Kidney (tissue), 14 donors: ENCODE data around the gene STK24. TPM values are rescaled to one million over a fixed set of nuclear protein-coding genes. Genes with fewer than 3 reads are reported as not detected.

Source experiments
- DNase-seq, 5 donors: peaks; one replicate each; pipeline ENCODE4 v3.0.0-alpha.2; 2013 to 2020
- FAIRE-seq: peaks from 2 replicates; lab custom pipeline; 2012; peaks lifted over from hg19 to GRCh38; lab: Jason Lieb, UNC
- H3K27ac ChIP-seq, 2 donors: one replicate each; pipeline ENCODE4 v1.7.0; 2013; ENCODE audit warnings: low read depth in 2 of 2, low read length in 2 of 2, inconsistent platforms in 1 of 2
- H3K27me3 ChIP-seq: one replicate; pipeline ENCODE4 v1.7.1; 2013; ENCODE audit warnings: low read length, inconsistent platforms; ENCODE audit not compliant: control insufficient read depth, insufficient read depth
- H3K36me3 ChIP-seq, 3 donors: one replicate each; pipeline versions ENCODE4 v1.7.0 to v1.7.1; 2013; ENCODE audit warnings: low read length in 3 of 3, control low read depth in 1 of 3, inconsistent platforms in 1 of 3; ENCODE audit not compliant: insufficient read depth in 3 of 3, control insufficient read depth in 2 of 3
- H3K4me1 ChIP-seq, 3 donors: one replicate each; pipeline versions ENCODE4 v1.7.0 to v1.7.1; 2013; ENCODE audit warnings: low read length in 3 of 3, inconsistent platforms in 1 of 3, low read depth in 1 of 3; ENCODE audit not compliant: control insufficient read depth in 2 of 3, insufficient read depth in 2 of 3
- H3K4me3 ChIP-seq, 3 donors: one replicate each; pipeline versions ENCODE4 v1.7.0 to v1.8.1; 2013; ENCODE audit warnings: low read length in 3 of 3, control low read depth in 1 of 3, inconsistent platforms in 1 of 3
- H3K9ac ChIP-seq, 3 donors: one replicate each; pipeline versions ENCODE4 v1.7.0 to v1.7.1; 2013; ENCODE audit warnings: low read length in 3 of 3, control low read depth in 1 of 3, inconsistent platforms in 1 of 3
- H3K9me3 ChIP-seq, 3 donors: one replicate each; pipeline versions ENCODE4 v1.7.0 to v1.7.1; 2013; ENCODE audit warnings: low read length in 3 of 3, control low read depth in 1 of 3, inconsistent platforms in 1 of 3; ENCODE audit not compliant: control insufficient read depth in 2 of 3, insufficient read depth in 1 of 3
- intact Hi-C: fragments of 100-400 bp; cut with DNase I; formaldehyde crosslinking; loops from one replicate; pipeline ENCODE4 v1.11.1; 2022
- polyA plus RNA-seq: library from polyadenylated mRNA; stranded (reverse); fragments of 350-450 nt; fragmentation: Illumina TruSeq; extraction: RNeasy Lipid Tissue Mini Kit (QIAGEN cat#74804); gene quantifications from one replicate; pipeline ENCODE4 v1.2.3, GENCODE V29; 2014; ENCODE audit warnings: low read depth, low replicate concordance; ENCODE audit not compliant: insufficient read depth
- total RNA-seq: library from RNA; stranded (reverse); fragmentation: NEBNext Ultra II Directional; extraction: Animal tissue kit (Norgen Biotek cat#: 25700); gene quantifications from one replicate; pipeline ENCODE4 v1.2.1, GENCODE V29; 2021
- TF ChIP-seq, protein P1 (sequence below): IDR thresholded peaks from 3 replicates; pipeline ENCODE4 v1.5.1; 2012; ENCODE audit warnings: mild to moderate bottlenecking, moderate library complexity, borderline replicate concordance; ENCODE audit not compliant: insufficient read depth; ENCODE audit errors: extremely low read depth
- donor health status: control.
- donor health status: control.
- donor health status: control.
- donor health status: control.
- donor health status: control.
- donor health status: DM: yes; HTN: yes; CAD: no.
- donor health status: Normal renal cell carcinoma (clear cell type).

The STK24 gene
- total and polyA plus RNA-seq, 2 donors from 2014 or later, result 56.7 to 122 TPM

DNA sequence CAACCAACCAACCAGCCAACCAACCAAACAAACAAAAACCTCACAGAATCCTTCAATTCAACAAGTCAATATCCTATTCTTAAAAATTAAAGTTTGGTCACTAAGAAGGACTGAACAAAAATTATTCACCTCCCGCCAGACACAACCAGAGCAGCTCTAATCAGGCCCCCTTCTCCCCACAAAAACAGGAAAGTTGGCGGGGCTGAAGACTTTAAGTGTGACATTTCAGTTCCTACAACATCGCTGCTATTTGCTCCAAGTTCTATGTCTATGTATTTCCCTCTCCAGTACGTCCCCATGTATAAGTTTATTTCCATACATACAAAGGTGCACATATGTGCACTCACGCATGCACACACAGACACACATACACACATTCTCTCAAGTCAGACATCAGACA, 32.8 kb upstream of the STK24 start:
- no peaks in the 10 kb centered on the region for H3K4me1 ChIP-seq
- H3K4me3 ChIP-seq, result no peak overlapping the region
- no peak for DNase-seq
- no peaks in the 10 kb centered on the region for H3K36me3 ChIP-seq
- no peak for FAIRE-seq
- no peaks in the 10 kb centered on the region for H3K27me3 ChIP-seq
- TF ChIP-seq, protein P1, sequence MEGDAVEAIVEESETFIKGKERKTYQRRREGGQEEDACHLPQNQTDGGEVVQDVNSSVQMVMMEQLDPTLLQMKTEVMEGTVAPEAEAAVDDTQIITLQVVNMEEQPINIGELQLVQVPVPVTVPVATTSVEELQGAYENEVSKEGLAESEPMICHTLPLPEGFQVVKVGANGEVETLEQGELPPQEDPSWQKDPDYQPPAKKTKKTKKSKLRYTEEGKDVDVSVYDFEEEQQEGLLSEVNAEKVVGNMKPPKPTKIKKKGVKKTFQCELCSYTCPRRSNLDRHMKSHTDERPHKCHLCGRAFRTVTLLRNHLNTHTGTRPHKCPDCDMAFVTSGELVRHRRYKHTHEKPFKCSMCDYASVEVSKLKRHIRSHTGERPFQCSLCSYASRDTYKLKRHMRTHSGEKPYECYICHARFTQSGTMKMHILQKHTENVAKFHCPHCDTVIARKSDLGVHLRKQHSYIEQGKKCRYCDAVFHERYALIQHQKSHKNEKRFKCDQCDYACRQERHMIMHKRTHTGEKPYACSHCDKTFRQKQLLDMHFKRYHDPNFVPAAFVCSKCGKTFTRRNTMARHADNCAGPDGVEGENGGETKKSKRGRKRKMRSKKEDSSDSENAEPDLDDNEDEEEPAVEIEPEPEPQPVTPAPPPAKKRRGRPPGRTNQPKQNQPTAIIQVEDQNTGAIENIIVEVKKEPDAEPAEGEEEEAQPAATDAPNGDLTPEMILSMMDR, result no peak
- intact Hi-C loops, result no loop called here
- no peak overlapping the region for H3K9ac ChIP-seq
- H3K9me3 ChIP-seq, result no peaks in the 10 kb centered on the region
- no peak overlapping the region for H3K27ac ChIP-seq

DNA sequence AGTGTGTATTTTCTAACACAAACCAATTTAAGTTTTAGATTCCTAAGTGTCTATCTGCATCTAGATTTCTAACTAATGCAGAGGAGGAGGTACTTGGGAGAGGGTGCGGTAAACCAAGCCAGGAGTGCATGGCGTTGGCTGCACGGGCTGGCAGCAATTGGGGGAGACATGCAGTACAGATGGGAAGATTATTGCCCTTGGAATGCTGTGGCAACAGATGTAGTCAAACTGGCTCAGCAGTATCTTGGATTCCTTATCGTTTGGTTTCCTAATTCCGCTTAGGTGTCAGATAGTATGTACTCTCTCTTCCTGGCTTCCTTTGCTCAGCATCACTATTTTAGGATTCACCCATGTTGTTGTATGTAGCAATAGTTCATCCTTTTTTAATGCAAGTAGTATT, 29.4 kb upstream of the STK24 start:
- DNase-seq (peak in 1 of 5 donors; percentile 4), FAIRE-seq (no peak)
- TF ChIP-seq, protein P1, result no peak
- Histone ChIP-seq H3K4me1 (no peaks in the 10 kb centered on the region), H3K36me3 (no peaks in the 10 kb centered on the region), H3K27ac (no peak overlapping the region), H3K9ac (no peak overlapping the region), H3K27me3 (no peaks in the 10 kb centered on the region), H3K9me3 (no peaks in the 10 kb centered on the region), H3K4me3 (no peak overlapping the region)
- intact Hi-C loops, result no loop called here

DNA sequence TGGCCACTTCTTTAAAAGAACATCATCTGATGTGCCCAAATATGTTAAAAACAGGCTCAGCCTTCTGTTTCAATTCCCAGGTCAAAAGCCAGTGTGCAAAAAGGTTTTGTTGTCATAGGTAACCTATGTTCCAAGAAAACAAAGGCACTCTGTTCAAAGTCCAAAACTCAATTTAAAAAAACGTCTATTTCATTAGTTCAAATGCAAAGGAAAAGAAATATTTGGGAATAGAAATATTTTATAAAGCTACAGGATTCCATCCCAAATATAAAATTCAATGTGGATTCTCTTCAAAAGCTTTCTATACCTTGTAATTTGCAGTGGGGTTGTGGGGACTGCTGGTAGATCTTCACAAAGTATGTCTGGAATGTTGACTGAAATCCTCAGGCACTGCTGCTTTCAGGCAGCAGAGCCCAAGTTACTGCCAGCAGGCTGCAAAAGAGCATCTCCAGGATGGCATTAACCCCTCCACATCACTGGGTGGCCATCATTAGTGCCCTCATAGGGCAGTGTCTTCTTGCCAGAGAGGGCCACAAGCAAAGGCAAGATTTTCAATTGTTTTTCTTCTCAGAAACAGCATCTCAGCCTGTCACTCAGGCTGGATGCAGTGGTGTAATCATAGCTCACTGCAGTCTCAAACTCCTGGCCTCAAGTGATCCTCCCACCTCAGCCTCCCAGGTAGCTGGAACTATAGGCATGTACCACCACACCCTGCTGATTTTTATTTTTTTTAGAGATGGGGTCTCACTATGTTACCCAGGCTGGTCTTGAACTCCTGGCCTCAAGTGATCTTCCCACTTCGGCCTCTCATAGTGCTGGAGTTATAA, 22.8 kb upstream of the STK24 start:
- intact Hi-C loops, result no loop called here
- FAIRE-seq (no peak), DNase-seq (peak in 3 of 5 donors; percentile 20 to 38 (median 37))
- Histone ChIP-seq H3K27ac (no peak overlapping the region), H3K9me3 (no peaks in the 10 kb centered on the region), H3K9ac (no peak overlapping the region), H3K36me3 (no peaks in the 10 kb centered on the region), H3K4me1 (no peaks in the 10 kb centered on the region), H3K4me3 (no peak overlapping the region), H3K27me3 (no peaks in the 10 kb centered on the region)
- TF ChIP-seq, protein P1, result no peak
